GM18505 (cell line): ENCODE data around the gene HYAL4.
"Not testable (repeated sequence)": the region's sequence is repeated elsewhere in the genome, so short reads cannot be mapped to it uniquely, and the experiment has no call there.

Experiments
- ATAC-seq: cut with Tn5 transposase; IDR thresholded peaks from one replicate; pipeline ENCODE4 v1.9.1; 2021; ENCODE audit not compliant: unreplicated experiment
- POLR2A ChIP-seq: IDR thresholded peaks from 4 replicates; pipeline ENCODE4 v1.6.1; 2011; ENCODE audit warnings: borderline replicate concordance; ENCODE audit not compliant: insufficient read depth, insufficient read length; ENCODE audit errors: extremely low read depth

HYAL4 gene

GRCh38 chr7:123823898-123824753 lies 20.8 kb upstream of the HYAL4 start:
- ATAC-seq, result peak; percentile 97
- no peak for TF ChIP-seq POLR2A

GRCh38 chr7:123824754-123825067 lies 20.3 kb upstream of the HYAL4 start:
- no peak for ATAC-seq
- TF ChIP-seq POLR2A, result no peak

- no peak for TF ChIP-seq POLR2A
- ATAC-seq, result no peak
Measured at GRCh38 chr7:123828805-123829204, 16.2 kb upstream of the HYAL4 start.

- no peak for ATAC-seq
Measured at GRCh38 chr7:123836656-123837055, 8.3 kb upstream of the HYAL4 start.

GRCh38 chr7:123839106-123839505 lies 5.9 kb upstream of the HYAL4 start:
- not testable (repeated sequence) for ATAC-seq

More at GRCh38 chr7:123836656-123837055, 8.3 kb upstream of the HYAL4 start:
- no peak for TF ChIP-seq POLR2A

GRCh38 chr7:123844142-123844541 lies 827 bp upstream of the HYAL4 start:
- not testable (repeated sequence) for ATAC-seq

GRCh38 chr7:123845823-123846216 lies 851 bp downstream of the HYAL4 start:
- TF ChIP-seq POLR2A, result no peak
- ATAC-seq, result no peak

GRCh38 chr7:123846217-123846891 lies 1.4 kb downstream of the HYAL4 start:
- no peak for ATAC-seq
- no peak for TF ChIP-seq POLR2A

- no peak for ATAC-seq
- no peak for TF ChIP-seq POLR2A
Measured at GRCh38 chr7:123847868-123848267, 2.9 kb downstream of the HYAL4 start.

GRCh38 chr7:123849855-123850254 lies 4.9 kb downstream of the HYAL4 start:
- ATAC-seq, result no peak
- no peak for TF ChIP-seq POLR2A

- ATAC-seq, result not testable (repeated sequence)
Measured at GRCh38 chr7:123851404-123851803, 6.4 kb downstream of the HYAL4 start.

- not testable (repeated sequence) for ATAC-seq
Measured at GRCh38 chr7:123854291-123854690, 9.3 kb downstream of the HYAL4 start.

GRCh38 chr7:123856428-123856827 lies 11.5 kb downstream of the HYAL4 start:
- ATAC-seq, result not testable (repeated sequence)

GRCh38 chr7:123860848-123861247 lies 15.9 kb downstream of the HYAL4 start:
- no peak for ATAC-seq
- no peak for TF ChIP-seq POLR2A

- no peak for TF ChIP-seq POLR2A
- ATAC-seq, result no peak
Measured at GRCh38 chr7:123862775-123863174, 17.8 kb downstream of the HYAL4 start.
